GM19099 (cell line): Measurements from ENCODE around the gene ZMIZ1.

Experiments used
- POLR2A ChIP-seq: IDR thresholded peaks from 3 replicates; pipeline ENCODE4 v1.6.1; 2011; ENCODE audit warnings: low read depth; ENCODE audit not compliant: insufficient read length; ENCODE audit errors: extremely low read depth

ZMIZ1 gene

DNA sequence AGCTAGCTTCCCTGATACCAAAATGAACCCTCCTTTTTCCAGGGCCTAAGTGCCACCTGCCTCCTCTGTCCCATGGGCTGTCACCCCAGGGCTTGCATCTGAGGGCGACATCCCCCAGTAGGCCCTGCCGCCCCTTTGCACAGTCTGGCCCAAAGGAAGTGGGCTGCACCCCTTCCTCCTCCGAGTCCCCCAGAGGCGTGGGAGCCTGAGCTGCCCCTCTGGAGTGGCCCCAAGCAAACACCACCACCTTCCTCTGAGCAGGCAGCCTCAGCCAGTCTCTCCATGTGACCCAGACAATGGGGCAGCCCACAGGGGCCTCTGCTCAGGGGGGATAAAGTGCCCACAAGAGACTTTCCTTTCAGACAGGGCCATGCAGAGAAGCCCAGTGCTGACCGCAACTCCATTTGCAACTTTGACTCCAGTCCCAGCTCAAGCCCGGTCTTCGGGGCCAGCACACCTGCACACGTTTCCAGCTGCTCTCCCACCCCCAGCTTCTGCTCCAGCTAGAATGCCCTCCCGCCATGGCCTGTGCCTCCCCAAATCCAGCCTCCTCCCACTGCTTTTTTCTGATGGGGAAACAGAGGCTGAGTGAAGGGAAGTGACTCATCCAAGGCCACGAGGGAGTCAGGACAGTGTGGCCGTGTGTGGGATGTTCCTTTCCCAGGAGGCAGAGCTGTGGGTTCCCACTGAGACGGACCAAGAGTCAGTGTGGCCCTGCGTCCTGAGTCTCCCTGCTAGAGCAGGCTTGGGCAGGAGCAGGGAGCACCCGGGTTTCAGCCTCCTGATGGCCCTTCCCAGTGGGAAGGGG lies 111.9 kb downstream of the ZMIZ1 start:
- TF ChIP-seq POLR2A = no peak

DNA sequence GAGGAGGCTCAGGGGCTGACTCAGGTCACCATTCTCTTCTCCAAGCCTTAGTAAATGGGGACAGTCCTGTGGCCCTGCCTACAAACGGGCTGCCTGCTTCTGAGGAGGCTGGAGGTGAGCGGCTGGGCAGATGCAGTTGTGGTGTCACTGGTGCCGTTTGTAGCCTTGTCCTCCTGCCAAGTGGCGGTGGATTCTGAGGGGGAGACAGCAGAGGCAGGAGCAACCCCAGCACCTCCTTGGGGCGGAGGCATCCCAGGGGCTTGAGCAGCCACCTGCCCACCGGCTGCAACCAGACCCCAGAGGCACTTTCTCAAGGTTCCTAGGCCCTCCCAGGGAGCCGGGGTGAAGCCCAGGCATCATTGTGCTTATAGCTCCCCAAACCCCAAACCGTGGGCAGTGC lies 112.5 kb downstream of the ZMIZ1 start:
- TF ChIP-seq POLR2A = no peak

DNA sequence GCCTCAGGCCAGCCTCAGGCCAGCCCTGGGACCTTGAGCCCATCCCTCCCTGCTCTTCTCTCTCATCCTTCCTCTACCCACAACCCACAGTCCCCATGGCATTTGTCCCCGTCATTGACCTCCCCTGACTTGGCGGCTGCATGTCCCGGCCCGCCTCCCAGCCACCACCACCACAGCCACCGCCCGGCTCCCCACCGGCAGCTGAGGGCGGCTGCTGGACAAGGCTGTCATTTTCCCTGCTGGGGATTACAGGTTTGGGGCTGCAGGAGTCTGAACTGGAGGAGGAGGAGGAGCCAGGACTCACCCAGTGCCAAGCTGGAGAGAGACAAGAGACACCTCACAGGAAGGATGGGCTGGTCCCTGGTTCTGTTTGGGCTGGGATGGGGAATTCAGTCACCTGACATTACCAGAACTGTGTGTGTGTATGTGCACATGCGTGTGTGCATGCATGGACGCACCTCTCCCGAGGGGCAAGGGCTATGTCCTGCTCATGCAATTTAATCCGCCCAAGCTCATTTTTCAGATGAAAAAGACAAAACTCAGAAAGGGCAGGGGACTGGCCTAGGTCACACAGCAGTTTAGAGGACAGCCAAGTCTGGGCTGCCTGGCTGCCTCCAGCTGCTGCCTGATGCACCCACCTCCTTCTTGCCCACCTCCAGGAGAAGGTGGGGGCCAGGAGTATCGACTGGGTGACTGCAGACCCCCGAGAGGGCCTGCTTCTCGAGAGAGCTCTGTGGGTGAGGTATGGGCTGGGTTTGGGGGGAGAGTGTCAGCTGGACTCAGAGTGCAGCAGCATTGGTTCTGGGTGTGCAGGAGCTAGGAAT lies 113.1 kb downstream of the ZMIZ1 start:
- TF ChIP-seq POLR2A = no peak

DNA sequence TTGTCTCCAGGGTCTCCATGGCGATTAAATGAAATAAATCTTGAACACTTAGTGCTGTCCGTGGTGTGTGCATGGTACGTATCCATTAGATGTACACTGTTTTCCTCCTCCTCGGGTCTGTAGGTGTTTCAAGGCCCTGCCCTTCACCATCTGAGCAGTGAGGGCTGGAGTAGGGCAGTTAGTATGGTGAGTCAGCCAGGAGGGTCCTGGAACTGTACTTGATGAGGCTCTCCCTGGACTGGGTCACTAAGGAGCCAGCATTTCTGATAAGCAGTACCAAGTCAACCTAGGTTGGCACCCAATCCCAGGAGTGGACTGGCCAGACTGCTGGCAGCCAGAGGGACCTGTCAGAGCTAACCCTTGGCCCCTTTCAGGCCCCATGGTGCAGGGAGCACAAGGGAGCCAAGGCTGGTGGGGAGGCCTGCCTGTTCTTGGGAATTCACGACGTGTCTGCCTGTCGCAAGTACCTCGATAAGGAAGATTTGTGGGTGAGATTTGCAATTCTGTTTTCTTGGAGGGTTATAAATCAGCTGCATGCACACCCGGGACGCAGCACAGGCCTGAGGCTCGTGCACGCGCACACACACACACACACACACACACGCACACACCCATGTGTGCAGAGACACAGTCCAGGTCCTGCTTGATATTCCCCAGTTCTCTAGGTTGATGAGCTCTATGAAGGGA lies 114.2 kb downstream of the ZMIZ1 start:
- TF ChIP-seq POLR2A = no peak

- TF ChIP-seq POLR2A = no peak
Observed at GRCh38 chr10:79183468-79183865, 114.7 kb downstream of the ZMIZ1 start.

DNA sequence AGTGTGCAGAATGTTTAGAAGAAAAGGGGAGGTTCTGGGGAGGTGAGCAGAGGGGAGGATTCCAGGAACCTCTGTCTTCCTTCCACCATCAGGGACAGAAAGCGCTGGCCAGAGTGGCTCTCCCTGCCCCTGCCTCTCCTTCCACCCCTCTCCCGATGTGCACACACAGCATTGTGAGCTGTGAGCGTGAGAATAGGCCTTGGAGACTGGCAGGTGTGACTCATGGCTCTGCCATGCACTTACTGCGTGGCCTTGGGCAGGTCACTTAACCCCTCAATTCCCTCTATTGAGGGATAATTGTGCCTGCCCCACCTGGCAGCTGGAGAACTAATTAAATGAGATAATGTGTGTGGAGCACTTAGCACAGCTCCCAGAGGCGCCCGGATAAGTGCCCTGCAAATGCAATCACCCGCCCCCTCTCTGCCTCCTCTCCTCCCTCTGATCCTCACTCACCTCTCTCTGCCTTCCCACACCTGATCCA lies 115.4 kb downstream of the ZMIZ1 start:
- no peak for TF ChIP-seq POLR2A

DNA sequence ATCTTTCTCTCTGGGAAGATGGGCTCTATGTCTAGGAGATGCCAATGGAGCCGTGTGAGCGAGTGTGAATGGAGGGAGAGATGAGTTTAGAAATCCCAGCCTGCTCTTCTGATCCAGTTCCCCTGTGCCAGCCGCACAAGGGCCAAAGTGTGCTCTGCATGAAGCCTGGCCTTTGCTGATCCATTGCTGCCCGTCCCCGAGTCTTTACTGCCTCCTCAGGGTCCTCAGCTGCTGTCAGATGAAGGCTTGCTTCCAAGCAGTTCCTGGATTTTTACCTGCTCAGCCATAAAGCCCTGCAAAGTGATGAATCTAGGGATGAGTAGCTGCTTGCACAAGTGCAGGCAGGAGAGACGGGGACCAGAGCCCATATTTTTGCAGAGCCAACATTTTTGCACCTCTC lies 115.9 kb downstream of the ZMIZ1 start:
- no peak for TF ChIP-seq POLR2A

GRCh38 chr10:79185067-79185774 lies 116.5 kb downstream of the ZMIZ1 start:
- TF ChIP-seq POLR2A = no peak

GRCh38 chr10:79185796-79186374 lies 117.1 kb downstream of the ZMIZ1 start:
- TF ChIP-seq POLR2A = no peak

- no peak for TF ChIP-seq POLR2A
Observed at GRCh38 chr10:79186486-79187120, 117.8 kb downstream of the ZMIZ1 start.

DNA sequence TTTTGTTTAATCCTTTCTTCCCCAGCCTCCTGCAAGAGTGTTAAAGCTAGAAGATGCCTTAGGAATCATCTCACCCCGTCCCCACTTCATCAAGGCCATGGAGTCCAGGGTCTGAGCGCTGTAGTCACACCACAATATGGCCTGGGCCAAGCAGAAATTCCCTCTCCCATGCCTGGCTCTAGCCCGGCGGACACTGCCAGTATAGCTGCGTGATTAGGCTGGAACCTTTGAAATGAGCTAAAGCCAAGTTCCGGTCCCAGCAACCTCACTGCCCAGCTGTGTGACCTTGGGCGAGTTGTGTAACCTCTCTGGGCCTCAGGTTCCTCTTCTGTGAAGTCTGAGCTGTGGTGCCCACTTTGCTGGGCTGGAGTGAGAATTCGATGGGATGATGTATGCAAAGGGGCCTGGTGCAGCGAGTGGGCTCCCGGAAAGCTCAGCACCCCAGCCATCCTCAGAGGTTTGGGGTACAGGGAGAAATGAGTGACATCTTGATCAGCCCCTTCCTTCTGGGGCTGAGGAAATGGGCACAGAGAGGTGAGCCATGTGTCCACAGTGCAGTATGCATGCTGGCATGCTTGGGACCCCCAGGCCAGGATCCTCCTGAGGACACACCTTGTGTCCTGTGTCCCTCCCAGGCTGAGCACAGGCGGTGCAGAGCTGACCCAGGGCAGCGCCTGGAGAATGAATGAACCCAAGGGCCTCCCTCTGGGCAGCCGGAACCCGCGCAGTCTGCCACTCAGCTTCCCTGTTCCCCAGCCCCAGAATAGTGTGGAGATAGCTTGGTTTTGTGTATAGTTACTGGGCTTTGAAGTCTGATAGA lies 118.6 kb downstream of the ZMIZ1 start:
- TF ChIP-seq POLR2A = no peak

DNA sequence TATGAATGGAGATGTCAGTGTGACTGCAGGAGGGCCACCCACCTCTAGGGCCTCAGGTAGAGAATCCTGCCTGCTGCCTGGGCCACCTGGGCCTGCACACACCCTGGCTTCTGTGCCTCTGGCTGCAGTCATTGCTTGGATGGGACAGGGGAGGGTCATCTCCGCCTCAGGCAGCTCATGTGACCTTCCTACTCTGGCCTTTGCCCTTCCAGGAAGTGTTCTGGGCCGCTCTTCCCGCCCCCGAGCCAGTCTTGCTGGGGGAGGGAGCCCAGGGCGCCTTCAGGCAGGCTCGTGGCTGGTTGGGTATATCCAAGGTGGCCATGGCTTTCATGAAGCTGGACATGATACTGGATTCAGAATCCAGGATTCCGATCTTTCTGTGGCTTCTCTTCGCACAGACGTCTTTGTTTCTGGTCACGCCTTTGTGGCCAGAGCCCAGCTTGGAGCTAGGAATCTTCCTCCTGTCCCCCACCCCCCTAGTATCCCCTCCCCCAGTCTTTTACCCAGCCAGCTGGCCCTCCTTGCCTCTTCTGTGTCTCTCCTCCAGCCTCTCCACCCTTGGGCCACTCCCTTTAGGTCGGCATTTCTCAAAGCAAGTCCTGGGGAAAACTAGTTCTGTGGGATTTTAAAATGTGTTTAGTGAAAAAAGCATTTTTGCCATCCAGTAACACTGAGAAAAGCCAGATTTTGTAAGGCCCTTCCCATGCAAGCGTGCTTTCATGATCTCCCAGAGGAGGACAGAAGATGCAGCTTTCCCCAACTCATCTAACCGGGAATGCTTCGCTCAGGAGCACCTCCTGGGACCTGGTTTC lies 119.6 kb downstream of the ZMIZ1 start:
- TF ChIP-seq POLR2A = no peak
